Renal cortex interstitium (tissue), 11 donors: ENCODE results near the gene S1PR2. TPM values are rescaled to one million over a fixed set of nuclear protein-coding genes. Genes with fewer than 3 reads are reported as not detected.
"Not testable (repeated sequence)": the region's sequence is repeated elsewhere in the genome, so short reads cannot be mapped to it uniquely, and the experiment has no call there.

Source experiments
- DNase-seq, 11 donors: peaks; one replicate each; pipeline ENCODE4 v3.0.0-alpha.2; 2013; ENCODE audit warnings: low read depth in 9 of 11, low spot score in 4 of 11; ENCODE audit errors: extremely low read depth in 1 of 11
- polyA plus RNA-seq, 3 donors: library from polyadenylated mRNA; unstranded; fragments of 120-200 nt; gene quantifications; one replicate each; pipeline ENCODE4 v1.2.1, GENCODE V29; 2013; ENCODE audit not compliant: insufficient read length in 3 of 3

The S1PR2 gene
- polyA plus RNA-seq, 3 donors: 10.2 to 13.0 (median 12.2) TPM

GRCh38 chr19:10206226-10206885 lies 24.8 kb downstream of the S1PR2 start:
- no peak for DNase-seq

- DNase-seq: no peak
Observed at GRCh38 chr19:10205636-10206035, 25.5 kb downstream of the S1PR2 start.

GRCh38 chr19:10203686-10204085 lies 27.4 kb downstream of the S1PR2 start:
- DNase-seq: no peak

GRCh38 chr19:10201176-10201575 lies 30.0 kb downstream of the S1PR2 start:
- DNase-seq: no peak

- DNase-seq: not testable (repeated sequence)
Observed at GRCh38 chr19:10200101-10200500, 31.0 kb downstream of the S1PR2 start.

GRCh38 chr19:10198889-10199644 lies 32.1 kb downstream of the S1PR2 start:
- DNase-seq: not testable (repeated sequence)

GRCh38 chr19:10195199-10195519 lies 36.0 kb downstream of the S1PR2 start:
- DNase-seq: no peak

GRCh38 chr19:10194500-10195198 lies 36.5 kb downstream of the S1PR2 start, which contains the start of gene DNMT1:
Gene DNMT1, minus strand, starts transcription at chr19:10194953. Its CDS starts 54 bp downstream, at chr19:10194899.
- peak; percentile 87 to 94 (median 94) for DNase-seq

- DNase-seq: peak in 4 of 11 donors; percentile 5 to 13 (median 8)
Observed at GRCh38 chr19:10193790-10194499, 37.2 kb downstream of the S1PR2 start.

GRCh38 chr19:10192922-10193321 lies 38.2 kb downstream of the S1PR2 start:
- no peak for DNase-seq

GRCh38 chr19:10191347-10191746 lies 39.8 kb downstream of the S1PR2 start:
- DNase-seq: no peak

GRCh38 chr19:10190026-10190425 lies 41.1 kb downstream of the S1PR2 start:
- no peak for DNase-seq

GRCh38 chr19:10189616-10190015 lies 41.5 kb downstream of the S1PR2 start:
- no peak for DNase-seq

GRCh38 chr19:10187315-10187714 lies 43.8 kb downstream of the S1PR2 start:
- DNase-seq: no peak

GRCh38 chr19:10184636-10185035 lies 46.5 kb downstream of the S1PR2 start:
- DNase-seq: no peak

- DNase-seq: no peak
Observed at GRCh38 chr19:10183926-10184325, 47.2 kb downstream of the S1PR2 start.

GRCh38 chr19:10182847-10183246 lies 48.3 kb downstream of the S1PR2 start:
- DNase-seq: no peak

- no peak for DNase-seq
Observed at GRCh38 chr19:10182076-10182475, 49.1 kb downstream of the S1PR2 start.

- DNase-seq: no peak
Observed at GRCh38 chr19:10180459-10180858, 50.7 kb downstream of the S1PR2 start.
